HG02610 (cell line): Measurements from ENCODE around the gene EPS15.

Source experiments
- ATAC-seq: cut with Tn5 transposase; IDR thresholded peaks from one replicate; pipeline ENCODE4 v1.9.1; 2021; ENCODE audit warnings: mild to moderate bottlenecking, moderate library complexity; ENCODE audit not compliant: unreplicated experiment

The EPS15 gene

DNA sequence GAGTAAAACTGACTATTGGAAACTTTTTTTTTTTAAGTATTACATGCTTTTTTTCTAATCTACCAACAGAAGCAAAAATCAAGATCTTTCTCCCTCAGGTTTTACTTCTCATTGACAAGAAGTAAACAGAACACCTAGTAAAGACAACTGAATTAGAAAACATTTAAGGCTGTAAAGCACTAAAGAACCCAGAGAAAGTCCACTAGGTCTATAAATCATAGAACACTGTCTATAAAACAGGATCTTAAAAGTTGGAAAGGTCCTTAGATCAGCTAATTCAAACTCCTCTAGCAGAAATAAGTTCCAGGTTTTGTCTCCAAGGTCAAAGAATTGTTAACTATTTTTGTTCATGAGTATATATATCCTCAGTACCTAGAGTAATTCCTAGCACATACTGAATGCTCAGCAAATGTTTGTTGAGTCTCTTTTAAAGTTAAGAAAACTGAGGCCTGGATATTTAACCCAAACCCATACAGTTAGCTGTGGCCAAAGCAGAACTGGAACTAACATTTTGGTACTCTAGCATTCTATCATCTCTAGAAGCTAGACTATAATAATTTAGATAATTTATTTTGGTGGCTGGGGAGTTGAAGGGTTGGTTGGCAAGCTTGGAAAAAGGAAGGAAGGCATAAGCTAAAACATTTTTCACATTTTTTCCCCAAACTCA lies 3.0 kb downstream of the EPS15 start:
- no peak for ATAC-seq

DNA sequence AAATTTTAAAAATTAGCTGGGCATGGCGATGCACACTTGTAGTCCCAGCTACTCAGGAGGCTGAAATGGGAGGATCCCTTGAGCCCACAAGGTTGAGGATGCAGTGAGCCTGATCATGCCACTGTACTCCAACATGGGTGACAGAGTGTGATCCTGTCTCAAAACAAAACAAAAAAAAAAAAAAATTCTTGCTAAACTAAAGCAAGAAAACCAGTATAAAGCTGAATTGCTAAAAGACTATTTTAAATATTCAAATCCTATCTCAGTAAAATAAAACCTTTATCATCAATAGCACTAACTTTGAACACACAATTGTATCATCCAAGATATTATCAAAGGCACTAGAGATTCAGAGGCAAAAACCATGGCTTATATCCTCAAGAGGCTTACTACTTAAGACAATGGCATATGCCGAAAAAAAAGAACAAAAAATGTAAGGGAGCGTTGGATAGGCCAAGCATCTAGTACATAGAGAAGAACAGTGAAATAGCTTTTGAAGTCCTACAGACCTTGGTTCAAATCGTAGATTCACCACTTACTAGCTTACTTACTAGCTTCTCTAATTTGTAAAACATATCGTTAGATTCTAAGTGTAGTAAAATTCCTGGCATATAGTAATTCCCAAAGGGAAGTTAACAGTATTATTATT lies 3.6 kb downstream of the EPS15 start:
- no peak for ATAC-seq

DNA sequence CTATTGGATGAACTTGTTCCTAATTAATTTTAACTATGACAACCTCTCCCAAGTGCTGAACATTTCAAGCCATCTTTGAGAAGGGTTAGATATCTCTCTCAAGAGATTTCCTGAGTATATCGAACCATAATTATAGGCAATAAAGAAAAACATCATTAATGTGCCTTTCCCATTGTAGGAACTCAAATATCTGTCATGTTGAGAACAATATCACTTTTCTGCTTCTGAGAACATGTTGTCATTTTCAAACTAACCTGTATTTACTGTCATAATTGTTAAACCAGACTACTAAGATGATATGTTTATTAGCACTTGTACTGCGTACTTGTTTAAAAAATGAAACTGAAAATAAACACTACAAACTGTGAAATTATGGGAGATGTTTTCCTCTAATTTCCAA lies 4.3 kb downstream of the EPS15 start:
- ATAC-seq = no peak

DNA sequence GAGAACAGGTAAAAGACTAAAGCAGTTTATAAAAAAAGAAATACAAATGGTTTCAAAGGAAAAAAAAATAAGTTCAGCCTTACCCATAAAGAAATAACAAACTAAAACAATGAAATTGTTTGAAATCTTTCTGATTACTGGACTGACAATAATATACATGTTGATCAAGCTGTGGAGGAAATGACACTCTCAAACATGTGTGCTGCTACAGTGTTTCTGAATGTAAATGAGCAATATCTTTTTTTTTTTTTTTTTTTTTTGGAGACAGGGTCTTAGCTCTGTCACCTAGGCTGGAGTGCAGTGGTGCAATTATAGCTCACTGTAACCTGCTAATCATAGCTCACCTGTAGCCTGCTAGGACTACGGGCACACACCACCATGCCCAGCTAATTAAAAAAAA lies 6.5 kb downstream of the EPS15 start:
- ATAC-seq = no peak

DNA sequence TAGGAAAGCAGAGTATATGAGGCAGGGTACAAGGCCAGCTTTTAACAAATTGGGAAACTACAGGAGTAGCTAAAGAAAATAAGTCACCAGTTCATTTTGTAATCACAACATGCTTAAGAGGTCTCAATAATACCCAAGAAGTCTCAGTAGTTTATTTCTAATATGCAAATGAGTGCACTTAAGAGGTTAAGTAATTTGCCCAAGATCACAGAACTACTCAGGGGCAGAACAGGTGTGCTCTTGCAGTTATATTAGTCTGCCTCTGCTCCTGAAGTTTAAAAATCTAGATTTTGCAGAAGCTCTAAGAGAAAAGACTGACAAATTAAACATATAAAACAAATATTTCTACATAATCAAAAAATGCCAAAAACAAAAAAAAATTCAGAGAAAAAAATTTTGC lies 6.9 kb downstream of the EPS15 start:
- no peak for ATAC-seq

DNA sequence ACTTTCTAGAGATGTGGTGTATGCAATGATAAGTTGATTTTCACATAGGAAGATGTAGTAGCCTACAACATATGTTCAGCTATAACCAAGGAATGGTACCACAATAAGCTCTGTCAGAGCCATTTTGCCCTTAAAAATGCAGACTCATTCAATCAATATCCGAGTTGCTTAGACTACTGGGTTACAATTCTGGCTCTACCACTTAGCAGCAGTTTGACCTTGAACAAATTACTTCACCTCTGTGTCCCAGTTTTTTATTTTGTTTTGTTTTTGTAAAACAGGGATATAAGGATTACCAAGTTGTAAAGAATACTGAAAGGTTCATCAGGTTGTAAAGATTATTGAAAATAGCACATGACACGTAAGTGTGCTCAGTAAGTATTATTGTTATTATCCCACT lies 9.3 kb downstream of the EPS15 start:
- no peak for ATAC-seq

DNA sequence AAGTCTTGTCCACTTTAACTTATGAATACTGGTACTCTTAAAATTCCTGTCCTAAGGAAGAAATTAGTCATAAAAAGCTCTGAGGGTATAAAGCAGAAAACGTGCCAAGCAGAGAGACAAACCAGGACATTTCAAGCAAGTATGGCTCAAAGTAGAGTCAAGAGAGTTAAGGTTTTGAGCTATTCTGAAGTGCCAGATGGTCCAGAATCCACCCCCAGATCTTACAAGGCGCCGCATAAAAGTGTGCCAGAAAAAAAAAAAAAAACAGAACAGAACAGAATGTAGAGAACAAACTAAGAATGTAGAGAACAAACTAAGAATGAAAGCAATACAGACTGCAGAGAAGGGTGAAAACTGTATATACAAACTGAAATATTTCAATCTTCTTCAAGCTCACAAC lies 12.5 kb downstream of the EPS15 start:
- ATAC-seq = peak; percentile 37

DNA sequence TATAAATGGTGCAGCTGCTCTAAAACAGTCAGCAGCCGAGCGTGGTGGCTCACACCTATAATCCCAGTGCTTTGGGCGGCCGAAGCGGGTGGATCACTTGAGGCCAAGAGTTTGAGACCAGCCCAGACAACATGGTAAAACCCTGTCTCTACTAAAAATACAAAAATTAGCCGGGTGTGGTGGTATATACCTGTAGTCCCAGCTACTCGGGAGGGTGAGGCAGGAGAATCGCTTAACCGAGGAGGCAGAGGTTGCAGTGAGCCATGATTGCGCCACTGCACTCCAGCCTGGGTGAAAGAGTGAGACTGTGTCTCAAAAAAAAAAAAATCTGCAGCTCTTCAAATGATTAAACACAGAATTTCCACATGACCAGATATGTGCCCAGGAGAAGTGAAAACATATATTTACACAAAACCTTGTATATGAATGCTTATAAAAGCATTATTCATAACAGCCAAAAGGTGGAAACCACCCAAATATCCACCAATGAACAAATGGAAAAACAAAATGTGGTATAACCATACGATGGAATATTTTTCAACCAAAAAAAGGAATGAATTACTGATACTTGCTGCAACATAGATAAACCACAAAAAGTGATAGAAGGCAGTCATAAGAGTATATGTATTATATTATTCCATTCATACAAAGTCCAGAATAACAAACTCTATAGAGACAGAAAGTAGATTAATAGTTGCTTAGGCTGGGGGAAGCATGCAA lies 14.1 kb downstream of the EPS15 start:
- peak; percentile 54 for ATAC-seq

DNA sequence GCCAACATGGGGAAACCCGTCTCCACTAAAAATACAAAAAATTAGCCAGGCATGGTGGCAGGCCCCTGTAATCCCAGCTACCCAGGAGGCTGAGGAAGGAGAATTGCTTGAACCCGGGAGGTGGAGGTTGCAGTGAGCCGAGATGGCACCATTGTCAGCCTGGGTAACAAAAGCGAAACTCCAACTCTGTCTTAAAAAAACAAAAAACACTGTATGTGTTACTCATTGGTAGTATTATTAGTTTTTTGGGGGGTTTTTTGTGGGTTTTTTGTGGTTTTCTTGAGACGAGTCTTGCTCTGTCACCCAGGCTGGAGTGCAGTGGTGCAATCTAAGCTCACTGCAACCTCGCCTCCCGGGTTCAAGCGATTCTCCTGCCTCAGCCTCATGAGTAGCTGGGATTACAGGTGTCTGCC lies 17.8 kb downstream of the EPS15 start:
- peak; percentile 63 for ATAC-seq

DNA sequence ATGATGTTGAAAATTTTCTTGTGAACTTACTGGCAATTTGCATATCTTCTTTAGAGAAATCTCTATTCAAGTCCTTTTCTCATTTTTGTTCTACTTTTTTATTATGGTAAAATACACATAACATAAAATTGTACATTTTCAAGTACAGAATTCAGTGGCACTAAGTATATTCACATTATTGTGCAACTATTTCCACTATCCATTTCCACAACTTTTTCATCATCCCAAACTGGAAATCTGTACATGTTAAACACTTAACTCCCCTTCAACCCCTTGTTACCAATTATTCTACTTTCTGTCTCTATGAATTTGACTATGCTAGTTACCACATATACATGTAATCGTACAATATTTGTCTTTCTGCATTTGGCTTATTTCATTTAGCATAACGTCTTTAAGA lies 19.4 kb downstream of the EPS15 start:
- ATAC-seq = no peak

DNA sequence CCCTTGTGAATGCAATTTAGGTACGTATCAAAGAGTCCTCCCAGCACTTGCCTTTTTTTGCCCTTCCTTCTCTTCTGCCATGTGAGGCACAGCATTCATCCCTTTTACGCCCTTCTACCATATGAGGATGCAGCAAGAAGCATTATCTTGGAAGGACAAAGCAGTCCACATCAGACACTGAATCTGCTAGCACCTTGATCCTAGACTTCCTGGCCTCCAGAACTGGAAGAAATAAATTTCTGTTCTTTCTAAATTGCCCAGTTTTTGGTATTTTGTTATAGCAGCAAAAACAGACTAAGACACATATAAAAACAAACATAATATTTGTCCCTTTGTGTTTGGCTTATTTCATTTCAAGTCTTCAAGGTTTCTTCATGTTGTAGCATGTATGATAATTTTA lies 20.1 kb downstream of the EPS15 start:
- no peak for ATAC-seq

DNA sequence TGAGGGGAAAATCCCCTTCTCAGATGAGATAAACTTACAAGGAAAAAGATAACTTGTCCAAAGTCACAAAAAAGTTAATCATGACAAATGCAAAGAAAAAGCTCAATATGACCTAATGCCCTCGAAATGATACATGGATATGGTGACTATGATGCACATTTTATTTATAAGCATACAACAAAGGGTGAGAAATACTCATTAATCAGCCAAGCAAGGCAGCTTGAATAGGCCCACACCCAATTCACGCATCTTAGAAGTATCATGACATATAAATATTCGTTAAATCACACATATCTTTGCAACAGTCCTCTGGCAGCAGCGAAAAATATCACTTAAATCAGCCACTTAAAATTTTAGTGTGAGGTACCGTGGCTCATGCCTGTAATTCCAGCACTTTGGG lies 21.7 kb downstream of the EPS15 start:
- ATAC-seq = no peak

DNA sequence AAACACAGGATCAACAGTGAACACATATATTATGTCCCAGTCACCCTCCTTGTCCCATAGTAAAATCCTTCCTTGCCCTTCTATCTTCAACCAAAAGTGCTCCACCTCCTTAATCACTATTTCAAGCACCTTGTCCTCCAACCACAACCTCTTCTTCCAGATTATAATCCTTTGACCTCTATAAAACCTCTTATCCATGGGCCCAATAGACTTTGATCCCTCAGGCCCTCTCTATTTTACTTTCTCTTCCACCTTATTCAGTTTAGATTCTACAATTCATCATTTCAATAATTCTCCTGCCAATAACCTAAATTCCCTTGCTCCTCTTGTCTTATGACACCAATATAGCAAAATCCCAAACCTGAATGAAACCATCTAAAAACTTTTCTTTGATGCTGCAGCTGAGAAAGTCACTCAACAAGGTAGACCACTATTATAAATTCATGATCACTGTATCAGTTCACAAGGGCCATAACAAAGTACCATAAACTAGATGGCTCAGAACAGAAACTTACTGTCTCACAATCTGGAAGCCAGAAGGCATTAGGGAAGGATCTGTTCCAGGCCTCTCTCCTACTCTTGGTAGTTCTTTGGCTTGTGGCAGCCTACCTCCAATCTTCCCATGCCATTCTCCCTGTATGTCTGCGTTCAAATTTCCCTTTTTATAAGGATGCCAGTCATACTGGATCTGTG lies 24.8 kb downstream of the EPS15 start:
- no peak for ATAC-seq

DNA sequence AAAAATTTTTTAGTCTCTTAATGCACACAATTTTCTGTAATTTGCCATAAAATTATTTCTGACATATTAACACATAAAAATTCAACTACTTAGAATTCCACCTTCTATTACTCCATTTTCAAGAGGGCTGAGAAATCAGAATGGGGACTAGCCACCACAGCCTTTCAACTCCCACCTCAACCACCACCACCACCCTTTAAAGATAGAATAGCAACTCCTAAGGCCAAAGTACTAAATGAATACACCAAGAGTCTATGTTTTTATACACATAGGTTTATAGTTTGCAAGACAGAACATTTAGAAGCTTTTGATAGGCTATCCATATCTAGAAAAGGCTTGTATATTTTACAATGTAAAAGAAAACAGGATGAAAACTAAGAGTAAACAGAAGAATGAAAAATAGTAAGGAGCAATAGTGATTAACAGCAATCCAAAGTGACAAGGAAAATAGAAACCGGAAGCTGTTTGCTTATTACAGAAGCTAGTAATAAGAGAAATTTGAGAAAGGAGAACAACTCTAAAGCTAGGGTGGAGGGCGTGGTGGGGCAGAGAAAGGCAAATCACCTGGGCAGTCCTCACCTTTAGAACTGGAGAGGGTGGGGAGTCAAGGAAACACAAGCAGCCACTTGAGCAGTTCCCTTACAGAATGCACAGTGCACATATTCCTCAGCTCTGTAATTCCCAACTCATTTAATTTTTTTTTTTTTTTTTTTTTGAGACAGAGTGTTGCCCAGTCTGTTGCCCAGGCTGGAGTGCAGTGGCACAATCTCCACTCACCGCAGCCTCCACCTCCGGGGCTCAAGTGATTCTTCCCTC lies 27.7 kb downstream of the EPS15 start:
- peak; percentile 54 for ATAC-seq

DNA sequence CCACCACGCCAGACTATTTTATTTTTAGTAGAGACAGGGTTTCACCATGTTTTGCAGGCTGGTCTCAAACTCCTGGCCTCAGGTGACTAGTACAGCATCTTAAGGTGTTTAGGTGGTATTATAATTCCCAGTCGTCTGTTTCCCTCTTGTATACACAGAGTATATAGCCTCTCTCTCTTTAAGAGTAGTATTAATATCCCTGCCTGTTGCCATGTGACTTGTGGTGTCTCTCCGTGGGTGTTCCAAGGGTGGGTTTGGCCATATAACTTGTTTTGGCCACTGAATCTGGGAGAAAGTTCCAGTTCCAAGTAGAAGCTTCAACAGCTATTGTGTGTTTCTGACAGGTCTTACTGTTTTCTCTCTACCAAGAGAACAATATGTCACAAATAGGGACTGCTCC lies 29.6 kb downstream of the EPS15 start:
- no peak for ATAC-seq

DNA sequence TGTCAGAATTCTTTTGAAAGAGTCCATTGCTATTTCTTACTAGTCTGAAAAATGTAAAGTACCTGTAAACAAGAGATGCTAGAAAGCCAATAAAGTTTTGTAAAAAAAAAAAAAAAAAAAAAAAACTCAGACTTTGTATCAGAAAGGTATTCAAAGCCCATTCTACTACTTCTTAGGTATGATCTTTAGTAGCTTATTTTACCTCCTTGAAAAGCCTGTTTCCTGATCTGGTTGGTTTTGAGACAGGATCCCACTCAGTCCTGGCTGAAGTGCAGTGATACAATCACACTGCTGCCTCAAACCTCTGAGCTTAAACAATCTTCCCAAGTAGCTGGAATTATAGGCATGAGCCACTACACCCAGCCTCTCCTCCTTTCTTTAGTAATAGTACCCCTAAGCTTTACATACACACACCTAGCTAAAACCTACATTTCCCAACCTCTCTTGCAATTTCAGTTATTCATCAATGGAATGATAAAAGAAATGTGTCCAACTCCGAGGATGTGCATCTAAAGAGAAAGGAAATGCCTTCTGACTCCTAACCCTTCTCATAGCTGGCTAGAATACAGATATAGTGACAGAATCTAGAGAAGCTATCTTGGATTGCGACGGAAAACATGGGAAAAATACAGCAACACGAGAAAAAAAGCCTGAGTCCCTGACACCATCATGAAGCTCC lies 30.6 kb downstream of the EPS15 start:
- no peak for ATAC-seq

DNA sequence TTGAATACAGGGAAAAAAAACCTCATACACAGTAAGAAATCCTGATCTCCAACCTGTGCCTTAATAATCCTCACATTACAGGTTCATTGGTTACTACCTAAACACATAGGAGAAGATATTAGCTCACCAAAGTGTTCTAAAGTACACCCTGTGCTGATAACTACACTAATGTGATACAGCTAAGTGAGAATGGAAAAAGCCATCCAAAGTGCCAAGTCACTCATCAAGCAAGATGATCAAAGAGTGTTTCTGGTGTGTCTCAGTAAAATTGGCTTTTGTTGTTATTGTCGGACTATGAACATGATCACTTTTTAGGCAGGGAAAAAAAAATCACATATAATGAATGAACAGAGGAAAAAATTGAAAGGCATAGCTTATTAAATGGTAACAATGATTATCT lies 31.4 kb downstream of the EPS15 start:
- ATAC-seq = no peak

DNA sequence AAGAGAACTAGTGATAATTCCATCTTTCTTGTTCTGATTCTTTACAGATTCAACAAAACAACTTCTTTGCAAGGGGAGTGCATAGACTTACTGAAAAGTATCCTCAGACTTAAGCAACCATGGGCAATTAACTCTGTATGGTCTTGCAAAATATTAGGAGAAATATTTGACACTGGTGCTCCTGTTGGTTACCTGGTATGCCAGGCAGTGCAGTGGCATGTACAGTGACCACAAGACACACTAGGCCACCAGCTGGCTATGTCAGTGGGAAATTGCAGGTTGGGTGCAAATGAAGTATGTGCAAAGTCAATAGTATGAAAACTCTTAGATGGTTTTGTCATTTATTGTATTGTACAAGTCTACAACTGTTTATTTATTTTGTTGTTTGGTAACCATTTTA lies 34.5 kb downstream of the EPS15 start:
- ATAC-seq = no peak

DNA sequence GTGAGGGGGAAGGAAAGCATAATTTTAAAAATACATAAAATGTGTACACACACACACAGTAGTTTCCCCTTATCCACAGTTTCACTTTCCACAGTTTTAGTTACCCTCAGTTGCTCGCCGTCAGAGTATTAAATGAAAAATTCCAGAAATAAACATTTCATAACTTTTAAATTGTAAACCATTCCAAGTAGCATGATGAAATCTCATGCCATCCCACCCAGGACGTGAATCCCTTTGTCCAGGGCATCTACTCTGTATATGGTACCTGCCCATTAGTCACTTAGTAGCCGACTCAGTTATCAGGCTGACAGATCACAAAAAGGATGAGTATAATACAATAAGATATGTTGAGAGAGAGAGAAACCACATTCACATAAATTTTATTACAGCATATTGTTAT lies 36.2 kb downstream of the EPS15 start:
- ATAC-seq = no peak
